H1 (cell line): ENCODE data around the gene NRXN3.

Source experiments
- CBX5 ChIP-seq: fragments of 300-800, 300-1000 bp; sonication (generic); IDR thresholded peaks from 2 replicates; pipeline ENCODE4 v1.7.1; 2016; ENCODE audit warnings: antibody characterized with exemption, low read length, low read depth
- CREB1 ChIP-seq: IDR thresholded peaks from 2 replicates; pipeline ENCODE4 v1.6.1; 2012; ENCODE audit warnings: inconsistent platforms
- CTCF ChIP-seq, 3 experiments: IDR thresholded peaks; 1 replicate in 2 of 3; 2 replicates in 1 of 3; pipeline versions ENCODE4 v1.5.1 to v1.6.1; 2011; ENCODE audit warnings: low read length in 3 of 3, mild to moderate bottlenecking in 3 of 3, inconsistent platforms in 2 of 3, low read depth in 1 of 3, moderate library complexity in 1 of 3; ENCODE audit not compliant: insufficient read depth in 1 of 3; ENCODE audit errors: control extremely low read depth in 1 of 3
- FOSL1 ChIP-seq: IDR thresholded peaks from 2 replicates; pipeline ENCODE4 v1.6.1; 2011; ENCODE audit warnings: mild to moderate bottlenecking, low read depth, low read length, moderate library complexity; ENCODE audit not compliant: insufficient read depth
- JUN ChIP-seq: IDR thresholded peaks from 2 replicates; pipeline ENCODE4 v1.6.1; 2011; ENCODE audit warnings: low read depth, mild to moderate bottlenecking, improper control_type of control experiment, low read length
- JUND ChIP-seq: IDR thresholded peaks from 2 replicates; pipeline ENCODE4 v1.6.1; 2011; ENCODE audit warnings: mild to moderate bottlenecking, improper control_type of control experiment, low read length
- MAX ChIP-seq: IDR thresholded peaks from 2 replicates; pipeline ENCODE4 v1.6.1; 2012; ENCODE audit warnings: inconsistent platforms
- POLR2A ChIP-seq, 2 experiments: IDR thresholded peaks; 1 replicate in 1 of 2; 2 replicates in 1 of 2; pipeline ENCODE4 v1.6.1; 2011; ENCODE audit warnings: low read depth in 2 of 2, low read length in 2 of 2, mild to moderate bottlenecking in 2 of 2; ENCODE audit errors: control extremely low read depth in 1 of 2
- SIN3A ChIP-seq, 2 experiments: IDR thresholded peaks in 1 of 2; conservative IDR thresholded peaks in 1 of 2; 2 replicates each; pipeline ENCODE4 v1.6.1; 2011 to 2012; ENCODE audit warnings: low read length in 2 of 2, improper control_type of control experiment in 1 of 2, low read depth in 1 of 2, mild to moderate bottlenecking in 1 of 2
- SP1 ChIP-seq: IDR thresholded peaks from 2 replicates; pipeline ENCODE4 v1.6.1; 2011; ENCODE audit warnings: low read depth, low read length
- SRF ChIP-seq: IDR thresholded peaks from 2 replicates; pipeline ENCODE4 v1.6.1; 2011; ENCODE audit warnings: mild to moderate bottlenecking, low read depth, low read length, moderate library complexity
- TAF1 ChIP-seq: IDR thresholded peaks from 2 replicates; pipeline ENCODE4 v1.6.1; 2011; ENCODE audit warnings: mild to moderate bottlenecking, low read depth, low read length
- YY1 ChIP-seq: IDR thresholded peaks from 2 replicates; pipeline ENCODE4 v1.6.1; 2011; ENCODE audit warnings: low read depth, mild to moderate bottlenecking, low read length

- TF ChIP-seq JUND, result no peak
- TF ChIP-seq CTCF (IDR thresholded peaks at IDR 0.05; ENCODE audit: control extremely low read depth in 1 of 3, insufficient read depth in 1 of 3, low read depth in 1 of 3, low read length in 3 of 3), result no peak
- no peak for TF ChIP-seq FOSL1
- TF ChIP-seq SRF, result no peak
- TF ChIP-seq YY1, result no peak
- no peak for TF ChIP-seq SIN3A (conservative IDR thresholded peaks at IDR 0.05 in 1 of 2, IDR thresholded peaks at IDR 0.05 in 1 of 2; ENCODE audit: low read depth in 1 of 2, low read length in 2 of 2)
- no peak for TF ChIP-seq SP1
- no peak for TF ChIP-seq POLR2A (IDR thresholded peaks at IDR 0.05; ENCODE audit: control extremely low read depth in 1 of 2, low read depth in 2 of 2, low read length in 2 of 2)
- no peak for TF ChIP-seq CBX5
- no peak for TF ChIP-seq JUN
- no peak for TF ChIP-seq MAX
- TF ChIP-seq CREB1, result no peak
- no peak for TF ChIP-seq TAF1
Measured at GRCh38 chr14:79179985-79180384, 1009.8 kb downstream of the NRXN3 start.
